KMS-11 (cell line): ENCODE data around the gene UBD.

Source experiments
- H2AFZ ChIP-seq: fragments of 200-600 bp; sonication (generic); 2 replicates; pipeline ENCODE4 v1.6.1; 2016; ENCODE audit warnings: antibody characterized with exemption, mixed run types, low read depth
- H3K27ac ChIP-seq: fragments of 200-600 bp; sonication (generic); 2 replicates; pipeline ENCODE4 v1.6.1; 2016; ENCODE audit warnings: mild to moderate bottlenecking, mixed run types
- H3K27me3 ChIP-seq: fragments of 200-600 bp; sonication (generic); 2 replicates; pipeline ENCODE4 v1.6.1; 2017; ENCODE audit warnings: mild to moderate bottlenecking, low read depth, mixed run types, moderate library complexity; ENCODE audit not compliant: insufficient read depth
- H3K36me3 ChIP-seq: fragments of 200-600 bp; sonication (generic); 2 replicates; pipeline ENCODE4 v1.6.1; 2017; ENCODE audit warnings: mild to moderate bottlenecking, mixed run types; ENCODE audit not compliant: insufficient read depth
- H3K4me1 ChIP-seq: fragments of 200-600 bp; sonication (generic); 2 replicates; pipeline ENCODE4 v1.6.1; 2016; ENCODE audit warnings: mild to moderate bottlenecking, low read depth, mixed run types; ENCODE audit not compliant: poor library complexity, severe bottlenecking
- H3K4me2 ChIP-seq: fragments of 200-600 bp; sonication (generic); 2 replicates; pipeline ENCODE4 v1.7.0; 2016; ENCODE audit warnings: mild to moderate bottlenecking, mixed run types
- H3K4me3 ChIP-seq: fragments of 200-600 bp; sonication (generic); IDR thresholded peaks from 2 replicates; pipeline ENCODE4 v1.6.1; 2017; ENCODE audit warnings: low read depth, low read length, mixed read lengths; ENCODE audit not compliant: insufficient read depth
- H3K79me2 ChIP-seq: fragments of 200-600 bp; sonication (generic); 2 replicates; pipeline ENCODE4 v1.6.1; 2016; ENCODE audit warnings: low read depth, mixed run types; ENCODE audit not compliant: insufficient read depth
- H3K9ac ChIP-seq: fragments of 200-600 bp; sonication (generic); 2 replicates; pipeline ENCODE4 v1.6.1; 2016; ENCODE audit warnings: mild to moderate bottlenecking, mixed run types
- H4K20me1 ChIP-seq: fragments of 200-600 bp; sonication (generic); 2 replicates; pipeline ENCODE4 v1.6.1; 2016; ENCODE audit warnings: mild to moderate bottlenecking, mixed run types; ENCODE audit not compliant: insufficient read depth
- CTCF ChIP-seq: fragments of 200-600 bp; sonication (generic); conservative IDR thresholded peaks from 2 replicates; pipeline ENCODE4 v1.6.1; 2017; ENCODE audit warnings: low read depth, mild to moderate bottlenecking, antibody characterized with exemption, low read length, moderate library complexity, mixed read lengths

The UBD gene

GRCh38 chr6:29527126-29527525, 32.4 kb downstream of the UBD start:
- no peak for TF ChIP-seq CTCF
- Histone ChIP-seq H3K27me3 (no peaks in the 10 kb centered on the region), H3K4me2 (no peak overlapping the region), H3K9ac (no peak overlapping the region), H3K79me2 (no peaks in the 10 kb centered on the region), H3K4me1 (peaks cover 14% of the 10 kb centered on the region), H3K36me3 (no peaks in the 10 kb centered on the region), H3K4me3 (no peak overlapping the region), H2AFZ (no peak overlapping the region), H3K27ac (no peak overlapping the region), H4K20me1 (no peaks in the 10 kb centered on the region)

- Histone ChIP-seq H4K20me1 (no peaks in the 10 kb centered on the region), H3K9ac (no peak overlapping the region), H3K4me3 (no peak overlapping the region), H3K27me3 (no peaks in the 10 kb centered on the region), H3K36me3 (no peaks in the 10 kb centered on the region), H3K27ac (no peak overlapping the region), H3K79me2 (no peaks in the 10 kb centered on the region), H2AFZ (no peak overlapping the region), H3K4me1 (peaks cover 24% of the 10 kb centered on the region), H3K4me2 (no peak overlapping the region)
- no peak for TF ChIP-seq CTCF
Measured at GRCh38 chr6:29525311-29525639, 34.3 kb downstream of the UBD start.

GRCh38 chr6:29524444-29525310, 34.9 kb downstream of the UBD start:
- H3K27ac ChIP-seq: no peak overlapping the region
- H3K27me3 ChIP-seq: no peaks in the 10 kb centered on the region
- no peak overlapping the region for H3K9ac ChIP-seq
- H3K36me3 ChIP-seq: no peaks in the 10 kb centered on the region
- H3K4me2 ChIP-seq: no peak overlapping the region
- H4K20me1 ChIP-seq: no peaks in the 10 kb centered on the region
- H2AFZ ChIP-seq: no peak overlapping the region
- TF ChIP-seq CTCF: no peak
- no peaks in the 10 kb centered on the region for H3K79me2 ChIP-seq
- peaks cover 24% of the 10 kb centered on the region for H3K4me1 ChIP-seq
- H3K4me3 ChIP-seq: no peak overlapping the region

- Histone ChIP-seq H3K79me2 (no peaks in the 10 kb centered on the region), H3K27me3 (no peaks in the 10 kb centered on the region), H3K4me3 (no peak overlapping the region), H3K4me2 (no peak overlapping the region), H3K27ac (no peak overlapping the region), H2AFZ (no peak overlapping the region), H4K20me1 (no peaks in the 10 kb centered on the region), H3K36me3 (no peaks in the 10 kb centered on the region), H3K9ac (no peak overlapping the region), H3K4me1 (peaks cover 24% of the 10 kb centered on the region)
- no peak for TF ChIP-seq CTCF
Measured at GRCh38 chr6:29524044-29524443, 35.5 kb downstream of the UBD start.
